T47D (cell line): Measurements from ENCODE around the gene GSKIP.
A peak's percentile ranks its signal among the peaks of the same experiment; 100 is the strongest.

Source experiments
- DNase-seq, 2 experiments: peaks; one replicate each; pipeline versions ENCODE4 v3.0.0 to v3.0.0-alpha.2; 2011 to 2012; ENCODE audit warnings: low read depth in 1 of 2, low spot score in 1 of 2
- JUND ChIP-seq: IDR thresholded peaks from 2 replicates; pipeline ENCODE4 v1.6.1; 2012; ENCODE audit warnings: low read depth
- in situ Hi-C: cut with HindIII; loops from 2 replicates; pipeline ENCODE4 v1.10.0; 2016; ENCODE audit warnings: low sequenced_read_pairs, low pct_unique_long_range_greater_than_20kb

Gene GSKIP

GRCh38 chr14:96408608-96409007, 45.3 kb downstream of the GSKIP start:
- DNase-seq, result no peak
- in situ Hi-C loops, result no loop called here
- no peak for TF ChIP-seq JUND

- DNase-seq, result no peak
- in situ Hi-C loops, result no loop called here
- no peak for TF ChIP-seq JUND
These were observed 46.4 kb downstream of the GSKIP start for GRCh38 chr14:96409701-96410100.

- TF ChIP-seq JUND, result no peak
- DNase-seq, result no peak
- in situ Hi-C loops, result no loop called here
These were observed 46.8 kb downstream of the GSKIP start for GRCh38 chr14:96410119-96410518.

GRCh38 chr14:96413526-96413925, 50.2 kb downstream of the GSKIP start:
- TF ChIP-seq JUND, result no peak
- DNase-seq, result no peak
- in situ Hi-C loops, result no loop called here

GRCh38 chr14:96415559-96415958, 52.2 kb downstream of the GSKIP start:
- TF ChIP-seq JUND, result no peak
- DNase-seq, result no peak
- in situ Hi-C loops, result no loop called here

- TF ChIP-seq JUND, result no peak
- in situ Hi-C loops, result no loop called here
- no peak for DNase-seq
These were observed 53.0 kb downstream of the GSKIP start for GRCh38 chr14:96416292-96416691.

GRCh38 chr14:96417254-96417653, 53.9 kb downstream of the GSKIP start:
- DNase-seq, result peak in 1 of 2 experiments; percentile 35
- in situ Hi-C loops, result no loop called here
- no peak for TF ChIP-seq JUND

GRCh38 chr14:96418075-96418474, 54.7 kb downstream of the GSKIP start:
- in situ Hi-C loops, result no loop called here
- no peak for DNase-seq

GRCh38 chr14:96421236-96421635, 57.9 kb downstream of the GSKIP start:
- in situ Hi-C loops, result no loop called here
- no peak for DNase-seq
- TF ChIP-seq JUND, result no peak

More at GRCh38 chr14:96418075-96418474, 54.7 kb downstream of the GSKIP start:
- TF ChIP-seq JUND, result no peak

GRCh38 chr14:96422992-96423391, 59.7 kb downstream of the GSKIP start:
- TF ChIP-seq JUND, result no peak
- no peak for DNase-seq
- in situ Hi-C loops, result no loop called here

GRCh38 chr14:96423446-96424108, 60.3 kb downstream of the GSKIP start:
- no peak for TF ChIP-seq JUND
- in situ Hi-C loops, result no loop called here
- DNase-seq, result no peak

- in situ Hi-C loops, result no loop called here
- no peak for TF ChIP-seq JUND
- peak; percentile 58 to 85 for DNase-seq
These were observed 61.0 kb downstream of the GSKIP start for GRCh38 chr14:96424109-96424989.

GRCh38 chr14:96434040-96434439, 70.7 kb downstream of the GSKIP start:
- no peak for DNase-seq
- TF ChIP-seq JUND, result no peak
- in situ Hi-C loops, result no loop called here
